Mesangial cell (primary cell): ENCODE measurements around the gene SSC4D. TPM values are rescaled to one million over a fixed set of nuclear protein-coding genes. Genes with fewer than 3 reads are reported as not detected.

Experiments used
- total RNA-seq: library from RNA; depleted of rRNA; stranded (reverse); fragments of >200 nt; gene quantifications from 2 replicates; pipeline ENCODE4 v1.2.3, GENCODE V29; 2015

Gene SSC4D
- 3.1 and 21.9 TPM in 2 replicates for total RNA-seq

GRCh38 chr7:76409537-76409936 is at the start of gene SSC4D:
Gene SSC4D, minus strand, starts transcription at chr7:76409697. Its CDS starts 5,258 bp downstream, at chr7:76404439.

GRCh38 chr7:76424413-76425111 is 15.1 kb upstream of the SSC4D start, which contains the start of gene ZP3:
Gene ZP3, plus strand, starts transcription at chr7:76424950. Its CDS starts 15 bp downstream, at chr7:76424965.

GRCh38 chr7:76358481-76359110 is 50.9 kb downstream of the SSC4D start, which contains the start of gene YWHAG:
Gene YWHAG, minus strand, starts transcription at chr7:76358991. Its CDS starts 183 bp downstream, at chr7:76358808.

Other genes starting within 250 kb of the SSC4D start
- gene SRRM3, start 207.8 kb downstream of the SSC4D start, total RNA-seq = 0.13 and 0.16 TPM in 2 replicates
- 511 and 631 TPM in 2 replicates for gene HSPB1, start 107.0 kb downstream of the SSC4D start, total RNA-seq
- gene YWHAG, start 50.7 kb downstream of the SSC4D start, total RNA-seq = 56.7 and 71.5 TPM in 2 replicates
- gene ZP3, start 15.3 kb upstream of the SSC4D start, total RNA-seq = 1.5 and 3.9 TPM in 2 replicates
- 15.5 and 15.6 TPM in 2 replicates for gene DTX2, start 52.0 kb upstream of the SSC4D start, total RNA-seq
- 0.98 and 39.7 TPM in 2 replicates for gene UPK3B, start 100.9 kb upstream of the SSC4D start, total RNA-seq
- gene SPDYE16, start 133.6 kb upstream of the SSC4D start, total RNA-seq = not detected in 2 replicates
- gene POMZP3, start 217.6 kb upstream of the SSC4D start, total RNA-seq = 2.6 and 6.7 TPM in 2 replicates